Bone marrow (tissue), 2 donors: ENCODE measurements around the gene PFKL.
"Not testable (repeated sequence)": the region's sequence is repeated elsewhere in the genome, so short reads cannot be mapped to it uniquely, and the experiment has no call there.

Source experiments
- DNase-seq, 2 donors: peaks; one replicate each; lab custom pipeline; 2025; lab: John Stamatoyannopoulos, UW

Gene PFKL

DNA sequence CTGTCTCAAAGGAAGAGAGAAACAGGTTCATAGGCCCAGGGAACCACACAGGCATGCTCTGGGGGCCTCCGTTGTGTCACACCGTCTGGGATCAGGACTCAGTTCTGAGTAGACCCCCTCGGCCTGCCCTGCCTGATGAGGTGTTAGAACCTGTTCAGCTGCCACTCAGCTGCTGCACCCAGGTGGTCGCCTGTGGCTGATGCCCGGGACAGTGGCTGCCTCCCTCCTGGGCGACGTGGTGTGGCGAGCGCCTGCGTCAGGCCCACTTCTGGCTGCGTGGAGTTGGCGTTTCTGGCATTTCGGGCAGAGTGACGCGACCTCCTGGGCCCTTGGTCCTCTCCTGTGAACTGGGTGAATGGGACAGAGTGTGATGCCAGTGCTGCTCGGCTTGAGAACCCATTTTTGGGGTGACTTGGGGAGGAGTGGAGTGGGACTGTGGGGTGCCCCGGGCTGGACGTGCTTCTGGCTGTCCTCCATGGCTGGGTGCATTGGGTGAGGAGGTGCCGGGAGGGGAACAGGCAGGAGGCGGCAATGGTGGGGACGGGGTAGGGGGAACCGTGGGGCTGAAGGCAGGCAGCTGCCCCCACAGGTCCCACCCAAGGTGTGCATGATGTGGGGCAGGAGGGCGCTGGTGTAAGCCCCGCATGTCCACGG, 28.5 kb downstream of the PFKL start:
- DNase-seq: no peak

DNA sequence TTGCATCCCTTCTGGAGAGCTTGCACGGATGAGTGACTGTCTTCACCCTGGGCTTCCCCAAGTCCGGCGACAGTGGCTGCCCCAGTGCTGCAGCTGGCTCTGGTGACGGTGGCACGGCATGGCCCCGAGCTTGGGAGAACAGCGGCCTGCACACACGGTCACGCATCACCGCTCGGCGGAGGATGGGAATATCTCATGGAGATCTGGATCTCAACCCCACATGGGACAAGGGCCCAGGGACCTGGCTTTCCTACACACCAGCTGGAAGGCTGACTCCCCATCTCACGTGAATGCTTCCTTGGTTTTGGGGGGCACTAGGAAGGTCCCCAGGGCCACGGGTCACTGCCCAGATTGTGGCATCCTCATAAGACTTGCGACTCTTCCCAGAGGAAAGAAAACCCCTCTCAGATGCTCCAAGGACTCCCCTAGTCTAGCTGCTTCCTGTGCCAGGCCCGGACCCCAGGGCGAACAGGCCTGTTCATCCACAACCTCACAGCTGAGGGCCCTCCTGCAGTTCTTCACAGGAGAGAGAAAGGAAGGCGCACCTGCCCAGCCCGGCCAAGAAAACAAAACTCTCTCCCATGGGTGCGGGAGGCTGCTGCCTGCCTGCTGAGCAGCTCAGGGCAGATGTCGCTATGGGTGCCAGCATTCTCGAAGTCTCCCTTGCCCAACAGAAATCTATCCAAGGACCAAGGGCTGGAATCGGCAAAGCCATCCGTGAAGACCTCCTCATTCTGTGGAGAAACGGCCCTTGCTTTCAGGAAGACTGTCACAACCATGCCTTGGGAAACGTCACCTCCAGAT, 29.4 kb downstream of the PFKL start:
- no peak for DNase-seq

DNA sequence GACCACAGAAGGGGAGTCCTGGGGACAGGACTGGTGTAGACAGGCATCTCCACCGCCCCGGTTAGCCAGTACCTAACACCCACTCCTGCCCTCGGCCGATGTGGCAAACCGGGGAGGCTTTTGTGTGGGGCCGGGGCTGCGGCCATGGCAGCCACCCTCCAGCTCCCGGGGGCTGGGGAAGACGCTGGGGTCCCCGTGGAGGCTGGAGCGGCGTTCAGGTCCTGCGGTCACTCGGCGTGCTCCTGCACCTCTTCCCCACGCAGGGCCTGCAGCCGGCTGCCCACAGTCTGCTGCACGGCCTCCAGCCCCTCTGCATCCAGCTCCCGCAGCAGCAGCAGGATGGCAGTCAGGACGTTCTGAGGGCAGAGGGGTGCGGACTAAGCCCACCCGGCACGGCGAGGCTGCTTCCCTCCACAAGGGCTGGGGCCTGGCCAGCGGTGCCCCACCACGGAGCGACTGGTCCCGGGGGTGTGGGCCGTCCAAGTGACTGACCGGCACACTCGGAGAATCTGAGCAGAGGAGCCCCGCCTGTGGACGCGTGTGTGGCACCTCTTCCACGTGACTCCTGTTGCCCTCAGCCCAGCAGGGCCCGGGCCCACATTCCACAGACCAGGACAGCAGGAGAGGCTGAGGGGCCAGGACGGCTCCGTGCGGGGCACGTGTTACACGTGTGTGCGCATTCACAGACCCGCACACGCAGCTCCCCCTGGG, 30.3 kb downstream of the PFKL start:
- no peak for DNase-seq

DNA sequence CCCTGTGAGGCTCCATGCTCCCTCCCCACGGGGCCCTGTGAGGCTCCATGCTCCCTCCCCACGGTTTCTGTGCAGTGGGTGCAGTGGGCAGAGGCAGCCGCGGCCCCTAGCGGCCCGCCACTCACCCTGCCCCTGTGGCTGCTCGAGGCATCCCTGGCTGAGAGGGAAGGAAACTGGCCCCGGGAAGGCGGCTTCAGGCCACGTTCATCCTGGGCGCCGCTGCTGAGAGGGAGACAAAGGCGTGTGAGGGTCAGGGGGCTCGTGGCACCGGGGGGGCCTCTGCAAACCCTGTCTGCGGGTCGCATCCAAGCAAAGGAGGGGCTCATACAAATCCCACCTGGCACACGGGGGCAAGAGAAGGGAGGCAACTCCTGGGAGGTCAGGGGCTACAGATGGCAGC, 30.8 kb downstream of the PFKL start:
- no peak for DNase-seq

DNA sequence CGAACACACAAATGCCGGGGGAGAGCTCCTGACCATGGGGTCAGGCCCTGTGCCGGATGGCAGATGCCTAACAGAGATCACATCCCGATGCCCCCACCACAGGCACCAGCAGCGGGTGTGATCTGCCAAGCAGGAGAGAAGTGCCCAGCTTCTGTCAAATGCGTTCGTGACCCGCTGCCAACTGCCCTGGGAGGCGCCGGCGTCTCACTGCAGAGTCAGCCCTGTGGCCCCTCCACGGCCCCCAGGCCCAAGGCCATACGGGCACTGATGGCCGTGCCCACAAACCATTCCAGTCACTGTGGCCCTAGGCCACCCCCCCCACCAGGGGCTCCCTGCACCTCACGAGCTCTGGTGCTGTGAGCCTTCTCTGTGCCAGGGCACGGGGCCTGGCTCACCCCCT, 31.4 kb downstream of the PFKL start:
- DNase-seq: no peak

DNA sequence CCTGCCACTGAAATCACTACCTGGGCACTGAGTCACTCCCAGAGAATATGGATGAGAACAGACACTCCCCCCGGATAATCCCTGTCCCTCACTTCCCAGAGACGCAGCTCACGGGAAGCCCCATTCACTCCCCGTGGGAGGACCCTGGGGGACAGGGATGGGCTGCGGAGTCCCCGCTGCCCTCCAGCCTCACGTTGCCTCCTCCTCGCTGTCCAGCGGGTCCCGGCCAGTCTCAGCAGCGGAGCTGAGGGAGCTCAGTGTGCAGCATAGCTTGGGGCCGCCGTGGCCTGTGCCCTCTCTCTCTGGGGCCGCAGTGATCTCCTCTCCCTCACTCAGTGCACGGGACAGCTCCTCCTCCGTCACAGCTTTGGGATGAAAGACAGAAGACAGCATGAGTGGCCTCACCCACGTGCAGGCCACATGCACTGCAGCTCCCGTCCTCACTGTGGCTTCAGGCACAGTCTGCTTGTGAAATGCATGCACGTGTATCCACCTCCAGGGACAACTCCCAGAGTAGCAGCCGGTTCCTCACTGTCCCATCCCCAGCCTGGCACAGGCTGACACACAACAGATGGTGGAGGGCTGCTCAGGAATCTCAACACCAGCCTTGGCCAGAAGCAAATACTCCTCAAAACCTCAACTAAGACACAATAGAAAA, 31.9 kb downstream of the PFKL start:
- no peak for DNase-seq

DNA sequence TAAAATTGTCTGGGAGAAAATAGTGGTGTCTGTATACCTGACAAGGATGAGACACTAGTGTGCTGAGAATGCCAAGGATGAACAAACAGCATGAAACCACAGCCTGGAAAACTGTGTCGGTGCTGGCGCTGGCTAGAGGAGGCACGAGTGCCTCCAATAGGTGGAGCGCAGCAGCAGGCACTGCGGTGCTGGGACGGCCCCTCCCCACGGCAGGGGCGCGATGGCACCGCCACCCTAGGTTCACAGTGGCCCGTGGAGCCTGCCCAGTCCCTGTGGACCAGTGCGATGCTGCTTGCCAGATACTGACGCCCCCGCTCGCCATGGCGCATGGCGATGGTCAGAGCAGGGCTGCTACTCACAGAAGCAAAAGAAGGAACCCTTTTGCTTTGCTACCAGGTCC, 32.5 kb downstream of the PFKL start:
- DNase-seq: no peak

DNA sequence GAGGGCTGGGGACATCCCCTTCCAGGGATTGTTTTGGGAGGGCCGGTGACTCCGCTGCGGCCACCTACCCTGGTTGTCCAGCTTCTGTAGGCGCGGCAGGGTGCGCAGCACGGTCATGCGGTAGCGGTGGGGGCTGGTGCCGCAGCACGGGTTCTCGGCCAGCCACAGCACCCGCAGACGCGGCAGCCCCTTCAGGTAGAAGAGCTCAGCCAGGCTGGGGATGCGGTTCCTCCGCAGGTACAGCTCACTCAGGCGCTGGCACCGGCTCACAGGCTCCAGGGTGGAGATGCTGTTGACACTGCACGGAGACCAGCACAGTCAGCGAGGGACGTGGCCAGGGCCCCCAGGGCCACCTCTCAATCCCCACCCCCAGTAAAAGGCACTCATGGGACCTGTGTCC, 33.1 kb downstream of the PFKL start:
- DNase-seq: no peak

DNA sequence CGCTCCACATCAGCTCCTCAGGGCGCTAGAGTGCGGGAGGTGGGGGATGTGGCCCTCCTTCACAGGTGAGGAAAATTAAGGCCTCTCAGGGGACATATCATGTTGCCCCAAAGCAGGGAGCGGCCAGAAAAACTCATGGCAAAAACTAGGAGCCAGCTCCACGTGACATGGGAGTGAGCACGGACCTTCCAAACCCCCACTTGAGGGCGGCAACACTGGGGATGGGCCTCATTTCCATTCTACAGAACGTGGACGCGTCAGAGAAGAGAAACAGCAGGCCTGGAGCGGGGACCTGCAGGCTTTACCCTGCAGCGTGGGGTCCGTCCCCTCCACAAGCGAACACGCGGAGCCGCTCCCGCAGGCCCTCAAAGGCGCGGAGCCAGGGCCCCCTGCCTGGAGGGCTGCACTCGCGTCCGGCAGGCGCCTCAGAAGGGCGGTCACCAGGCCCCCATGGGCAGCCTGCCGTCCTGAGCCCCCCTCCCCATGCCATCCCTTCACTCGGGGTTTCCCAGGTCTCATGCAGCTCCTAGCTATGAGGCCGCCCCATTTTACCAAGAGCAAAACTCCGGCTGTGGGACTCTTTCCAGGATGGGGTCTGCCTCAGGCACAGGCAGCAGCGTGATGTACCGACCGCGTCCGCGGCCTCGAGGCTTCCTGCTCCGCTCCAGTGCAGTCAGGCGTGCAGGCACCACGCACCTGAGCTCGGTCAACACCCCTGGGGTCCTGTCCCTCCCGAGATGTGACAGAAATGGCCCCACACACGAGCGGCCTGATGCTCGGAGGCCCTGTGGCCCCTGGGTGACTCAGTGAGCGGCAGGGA, 33.9 kb downstream of the PFKL start:
- DNase-seq: no peak

DNA sequence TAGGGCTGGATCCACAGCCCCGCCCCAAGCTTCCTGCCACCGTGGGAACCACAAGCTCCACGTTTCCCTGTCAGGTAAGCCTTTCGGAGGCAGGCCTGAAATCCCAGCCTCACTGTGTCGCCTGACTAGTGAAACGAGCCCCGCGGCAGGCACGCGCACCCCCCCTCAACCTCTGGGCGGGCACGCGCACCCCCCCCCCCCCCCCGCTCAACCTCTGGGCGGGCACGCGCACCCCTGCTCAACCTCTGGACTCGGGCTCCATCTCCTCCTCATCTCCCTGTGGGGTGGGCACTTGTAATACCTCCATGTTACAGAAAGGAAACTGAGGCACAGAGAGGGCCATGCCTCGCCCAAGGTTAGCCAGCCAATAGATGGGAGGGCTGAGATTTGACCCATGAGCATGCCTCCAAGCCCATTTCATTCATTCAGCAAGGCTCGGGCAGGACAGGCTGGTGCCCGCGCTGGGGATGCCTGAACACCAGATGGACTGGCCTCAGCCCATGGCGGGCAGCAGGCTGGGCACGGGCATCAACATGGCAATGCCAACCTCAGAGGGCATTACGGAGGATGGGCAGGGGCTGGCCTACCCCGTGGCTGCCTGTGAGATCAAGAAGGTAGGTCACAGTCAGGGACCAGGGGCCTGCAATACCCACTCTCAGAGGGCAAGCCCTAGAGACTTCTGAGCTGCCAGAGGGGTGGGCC, 34.6 kb downstream of the PFKL start:
- no peak for DNase-seq

DNA sequence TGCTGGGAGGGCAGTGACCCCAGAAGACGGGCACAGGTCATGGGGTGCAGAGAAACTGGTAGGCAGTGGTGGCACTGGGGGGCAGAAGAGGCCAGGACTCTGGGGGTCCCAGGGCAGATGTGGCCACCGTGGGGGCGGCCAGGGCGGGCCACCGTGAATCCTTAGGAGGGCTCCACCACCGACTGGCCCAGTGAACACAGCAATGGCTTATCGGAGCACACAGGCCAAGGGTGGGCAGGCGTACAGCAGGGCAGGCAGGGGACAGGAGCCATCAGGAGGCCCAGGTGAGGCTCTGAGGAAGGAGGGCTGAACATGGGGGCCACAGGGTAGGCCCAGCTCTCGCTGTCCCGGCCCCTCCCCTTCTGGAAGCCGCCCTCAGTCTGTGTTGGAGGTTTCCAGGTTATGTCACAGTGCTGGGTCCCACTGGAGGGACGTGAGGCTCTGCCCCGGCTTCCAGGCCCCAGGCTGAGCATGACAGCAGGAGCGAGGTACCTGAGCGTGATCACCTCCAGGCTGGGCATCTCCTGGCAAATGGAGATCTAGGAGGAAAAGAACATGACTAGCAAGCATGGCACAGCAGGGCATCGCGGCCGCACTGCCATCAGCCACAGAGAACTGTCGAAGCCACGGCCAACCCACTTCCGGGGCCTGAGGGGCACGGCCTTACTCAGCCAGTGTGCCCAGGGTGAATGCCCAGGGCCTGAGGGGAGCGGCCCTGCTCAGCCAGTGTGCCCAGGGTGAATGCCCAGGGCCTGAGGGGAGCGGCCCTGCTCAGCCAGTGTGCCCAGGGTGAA, 35.6 kb downstream of the PFKL start:
- DNase-seq: no peak

DNA sequence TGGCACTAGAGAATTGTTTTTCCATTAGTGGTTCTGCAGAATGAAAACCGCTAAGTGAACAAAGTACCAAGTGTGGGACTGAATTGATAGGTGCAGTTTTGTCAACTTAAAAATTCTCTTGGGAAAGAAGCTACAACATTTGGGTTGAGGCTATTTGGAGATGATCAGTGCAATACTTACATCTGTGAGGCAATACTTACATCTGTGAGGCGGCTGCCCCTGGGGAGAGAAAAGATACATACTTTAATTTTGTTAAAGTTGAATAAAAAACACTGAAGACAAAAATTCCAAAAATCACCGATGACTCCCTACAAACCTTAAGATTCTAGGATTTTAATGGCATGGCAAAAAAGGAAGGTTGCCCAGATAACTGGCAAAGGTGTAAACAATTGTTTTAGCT, 37.6 kb downstream of the PFKL start:
- DNase-seq: no peak

DNA sequence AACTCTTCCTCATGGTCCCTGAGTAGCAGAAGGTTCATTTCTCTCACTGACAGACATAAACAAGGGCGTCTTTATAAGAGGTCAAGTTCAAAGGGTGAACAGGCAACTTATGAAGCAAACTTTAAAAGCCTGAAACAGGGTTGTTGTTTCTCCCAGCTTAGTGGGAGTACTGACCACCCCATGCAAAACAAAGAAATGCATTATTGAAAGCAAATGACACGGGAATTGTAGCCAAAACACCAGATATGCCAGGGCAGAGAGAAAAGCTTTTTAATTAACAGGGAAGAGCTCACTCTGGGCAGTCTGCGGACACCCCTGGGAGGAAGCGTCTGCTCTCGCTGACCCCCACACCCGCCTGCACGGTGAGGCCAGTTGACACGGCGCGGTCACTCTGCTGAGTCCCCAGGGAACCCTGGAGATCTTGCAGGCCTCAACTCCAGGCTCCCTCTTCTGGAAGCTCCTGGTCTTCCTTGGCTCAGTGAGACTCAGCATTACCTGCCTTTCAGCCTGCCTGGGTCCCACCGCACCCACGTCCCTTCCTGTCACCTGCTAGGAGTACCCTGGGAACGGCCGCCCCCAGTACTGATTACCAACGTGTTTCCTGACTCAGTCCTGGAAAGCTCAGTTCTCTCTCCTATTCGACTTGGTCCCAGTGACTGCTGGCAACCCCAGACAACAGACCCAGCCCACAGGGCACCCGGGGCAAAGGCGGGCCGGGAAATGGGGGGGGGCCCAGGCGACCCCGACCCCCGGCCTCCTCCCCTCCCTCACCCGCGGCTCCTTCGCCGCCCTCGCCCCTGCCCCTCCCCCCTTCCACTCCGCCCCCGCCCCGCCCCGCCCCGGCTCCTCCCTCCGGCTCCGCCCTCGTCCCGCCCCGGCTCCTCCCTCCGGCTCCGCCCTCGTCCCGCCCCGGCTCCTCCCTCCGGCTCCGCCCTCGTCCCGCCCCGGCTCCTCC, 38.4 kb downstream of the PFKL start:
- DNase-seq: peak in 1 of 2 donors; percentile 29

DNA sequence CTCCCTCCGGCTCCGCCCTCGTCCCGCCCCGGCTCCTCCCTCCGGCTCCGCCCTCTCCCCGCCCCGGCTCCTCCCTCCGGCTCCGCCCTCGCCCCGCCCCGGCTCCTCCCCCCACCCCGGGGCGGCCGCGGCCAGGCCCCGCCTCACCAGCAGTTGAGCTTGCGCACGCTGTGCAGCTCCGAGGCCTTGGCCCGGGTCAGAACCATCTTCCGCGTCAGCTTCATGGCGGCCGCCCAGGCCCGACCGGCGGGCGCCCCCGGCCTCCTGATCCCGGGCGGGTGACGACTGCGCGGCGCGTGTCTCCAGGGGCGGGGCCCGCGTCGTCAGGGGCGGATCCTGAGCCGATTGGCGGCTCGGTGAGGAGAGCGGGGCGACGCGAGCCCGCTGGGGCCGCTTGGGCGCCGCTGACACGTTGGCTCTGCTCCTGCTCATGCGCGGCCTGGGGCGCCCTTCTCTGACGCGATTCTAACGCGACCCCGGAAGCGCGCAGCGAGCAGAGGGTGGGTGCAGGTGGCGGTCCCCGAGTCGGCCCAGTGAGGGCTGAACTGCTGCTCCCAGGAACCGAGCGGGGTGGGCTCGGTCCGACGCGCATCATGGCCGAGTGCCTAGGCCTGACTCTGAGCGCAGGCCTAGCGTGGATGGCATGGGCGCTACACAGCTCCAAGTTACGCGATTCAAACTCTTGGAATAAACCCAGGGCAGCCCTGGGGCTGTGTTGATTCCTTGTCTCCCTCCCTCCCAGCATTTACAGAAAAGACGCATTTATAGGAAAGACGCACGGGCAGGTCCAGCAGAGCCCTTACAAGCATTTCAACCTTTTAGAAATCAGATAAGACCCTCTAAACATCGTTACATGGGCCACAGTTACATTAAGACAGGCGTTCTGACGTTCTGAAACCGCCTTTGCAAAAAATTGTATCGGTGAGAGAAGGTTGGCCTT, 39.4 kb downstream of the PFKL start, which contains the start of gene CFAP410:
CFAP410 (minus strand) TSS at position 420 of the 940 bp plus-strand sequence; CDS start at position 224, 196 bp downstream.
- DNase-seq: peak; percentile 90

DNA sequence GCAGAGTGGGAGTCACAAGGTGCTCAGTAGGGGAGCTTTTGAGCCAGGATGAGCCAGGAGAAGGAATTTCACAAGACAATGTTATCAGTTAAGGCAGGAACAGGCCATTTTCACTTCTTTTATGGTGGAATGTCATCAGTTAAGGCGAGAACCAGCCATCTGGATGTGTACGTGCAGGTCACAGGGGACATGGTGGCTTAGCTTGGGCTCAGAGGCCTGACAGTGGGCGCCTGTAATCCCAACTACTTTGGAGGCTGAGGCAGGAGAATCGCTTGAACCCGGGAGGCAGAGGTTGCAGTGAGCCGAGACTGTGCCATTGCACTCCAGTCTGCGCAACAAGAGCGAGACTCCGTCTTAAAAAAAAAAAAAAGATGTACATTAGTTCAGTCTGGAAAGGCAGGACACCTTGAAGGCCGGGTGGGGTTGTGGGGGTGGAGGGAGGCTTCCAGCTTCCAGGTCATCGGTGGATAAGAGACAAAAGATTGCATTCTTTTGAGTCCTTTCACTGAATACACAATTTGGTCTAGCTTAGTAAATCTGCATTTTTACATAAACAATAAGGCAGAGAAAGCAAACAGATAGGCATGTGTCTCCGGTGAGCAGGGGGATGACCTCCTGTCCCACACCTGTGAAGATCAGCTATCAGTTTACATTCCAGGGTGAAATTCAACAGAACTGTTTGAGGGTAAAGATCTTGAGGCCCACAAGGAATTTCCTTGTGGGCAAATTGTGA, 42.0 kb downstream of the PFKL start:
- DNase-seq: not testable (repeated sequence)

DNA sequence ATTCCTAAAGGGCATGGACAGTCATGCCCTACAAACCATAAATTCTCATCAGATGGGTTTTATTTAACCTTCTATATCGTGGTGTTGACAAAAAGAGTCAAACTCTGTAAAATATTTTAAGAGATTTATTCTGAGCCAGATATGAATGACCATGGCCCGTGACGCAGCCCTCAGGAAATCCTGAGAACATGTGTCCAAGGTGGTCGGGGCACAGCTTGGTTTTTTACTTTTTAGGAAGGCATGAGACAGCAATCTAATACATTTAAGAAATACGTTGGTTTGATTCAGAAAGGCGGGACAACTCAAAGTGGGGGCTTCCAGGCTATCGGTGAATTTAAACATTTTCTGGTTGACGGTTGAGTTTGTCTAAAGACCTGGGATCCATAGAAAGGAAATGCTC, 43.1 kb downstream of the PFKL start:
- DNase-seq: not testable (repeated sequence)
